ENCODE data around the gene TLR9. TPM values are rescaled to one million over a fixed set of nuclear protein-coding genes. Genes with fewer than 3 reads are reported as not detected.

TLR9 gene
- total RNA-seq, 2 donors from 2014 or later = 0.46 to 0.52 TPM

GRCh38 chr3:52248816-52249547 is 23.5 kb upstream of the TLR9 start:
- intact Hi-C loops (cut with DNase I) = no loop called here
- DNase-seq (ENCODE audit: low spot score) = peak; percentile 83

GRCh38 chr3:52248165-52248541 is 22.7 kb upstream of the TLR9 start:
- intact Hi-C loops (cut with DNase I) = no loop called here
- DNase-seq (ENCODE audit: low spot score) = no peak

DNA sequence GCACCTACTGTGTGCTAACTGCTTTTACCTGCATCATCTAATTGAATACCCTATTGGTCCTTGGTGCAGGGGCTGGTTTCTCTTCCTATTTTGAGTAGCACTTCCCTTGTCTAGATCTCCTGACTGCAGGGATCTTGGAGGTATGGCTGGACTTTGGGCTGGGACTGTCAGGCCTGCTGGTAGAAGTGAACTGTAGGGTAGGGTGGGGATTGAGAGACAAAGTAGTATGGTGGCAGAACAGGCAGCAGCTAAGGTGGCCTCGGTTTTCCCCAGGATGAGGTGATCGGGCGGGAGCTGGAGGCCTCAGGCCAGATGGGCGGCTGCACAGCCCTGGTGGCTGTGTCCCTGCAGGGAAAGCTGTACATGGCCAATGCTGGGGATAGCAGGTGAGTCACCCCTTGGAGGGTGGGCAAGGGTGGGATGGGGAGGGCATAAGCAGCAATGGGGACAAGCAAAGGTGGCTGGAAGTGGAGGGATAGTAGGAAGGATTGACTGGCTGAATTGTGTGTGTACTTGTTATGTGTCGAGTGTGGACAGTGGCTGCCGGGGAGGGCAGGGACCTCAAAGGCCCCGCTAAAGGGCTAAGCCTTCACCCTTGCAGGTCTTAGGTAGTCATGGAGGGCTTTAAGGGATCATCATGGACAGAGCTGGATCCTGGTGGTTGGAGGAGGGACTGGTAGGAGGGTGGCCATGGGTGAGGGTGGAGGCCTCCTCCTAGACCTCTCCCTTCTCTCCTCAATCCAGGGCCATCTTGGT is 22.1 kb upstream of the TLR9 start:
- DNase-seq (ENCODE audit: low spot score) = no peak
- intact Hi-C loops (cut with DNase I) = no loop called here

DNA sequence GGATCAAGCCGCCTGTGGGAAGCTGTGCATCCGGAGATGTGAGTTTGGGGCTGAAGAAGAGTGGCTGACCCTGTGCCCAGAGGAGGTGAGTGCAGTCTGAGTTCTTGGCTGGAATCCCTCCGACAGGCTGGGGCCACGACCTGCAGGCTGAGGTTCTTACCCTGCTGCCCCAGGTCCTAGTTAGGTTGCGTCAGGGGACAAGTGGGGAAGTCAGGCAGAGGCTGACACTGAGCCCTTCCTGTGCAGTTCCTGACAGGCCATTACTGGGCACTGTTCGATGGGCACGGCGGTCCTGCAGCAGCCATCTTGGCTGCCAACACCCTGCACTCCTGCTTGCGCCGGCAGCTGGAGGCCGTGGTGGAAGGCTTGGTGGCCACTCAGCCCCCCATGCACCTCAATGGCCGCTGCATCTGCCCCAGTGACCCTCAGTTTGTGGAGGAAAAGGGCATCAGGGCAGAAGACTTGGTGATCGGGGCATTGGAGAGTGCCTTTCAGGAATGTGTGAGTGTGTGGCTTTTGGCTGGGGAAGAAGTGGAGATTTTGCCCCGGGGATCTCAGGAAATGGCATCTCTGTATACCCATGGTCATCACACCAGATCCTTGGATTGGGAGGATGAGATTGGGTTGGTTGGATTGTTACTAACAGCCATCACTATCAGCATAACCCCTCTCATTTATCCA is 21.4 kb upstream of the TLR9 start:
- no peak for DNase-seq (ENCODE audit: low spot score)
- intact Hi-C loops (cut with DNase I) = no loop called here

DNA sequence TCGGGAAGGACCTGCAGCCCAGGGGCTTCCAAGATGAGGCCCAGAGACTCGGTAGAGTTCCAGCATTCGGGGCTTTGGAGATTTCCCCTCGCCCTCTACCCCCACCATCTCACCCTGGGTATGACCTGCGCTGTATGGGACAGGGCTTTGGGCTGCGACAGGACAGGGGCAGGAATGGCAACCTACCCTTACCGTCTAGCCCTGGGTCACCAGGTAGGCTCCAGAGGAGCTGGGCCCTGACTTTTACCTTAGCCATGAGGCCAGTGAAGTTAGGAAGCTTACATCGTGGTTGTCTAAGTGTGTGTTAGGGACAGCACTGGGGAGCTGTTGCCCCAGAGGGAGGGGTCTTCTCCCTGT is 20.8 kb upstream of the TLR9 start:
- intact Hi-C loops (cut with DNase I) = no loop called here
- DNase-seq (ENCODE audit: low spot score) = no peak

- intact Hi-C loops (cut with DNase I) = no loop called here
- no peak for DNase-seq (ENCODE audit: low spot score)
Observed at GRCh38 chr3:52245322-52246263, 20.1 kb upstream of the TLR9 start, which contains the start of gene PPM1M. TSS of gene PPM1M (plus strand) at chr3:52245759. CDS start at chr3:52245825, 66 bp downstream.

GRCh38 chr3:52243791-52244628 is 18.6 kb upstream of the TLR9 start:
- intact Hi-C loops (cut with DNase I) = loop anchor here in 1 of 2 donors (5.0 kb wide), 1 partner anchor 33 kb away; the partner anchor contains the start of gene WDR82

DNA sequence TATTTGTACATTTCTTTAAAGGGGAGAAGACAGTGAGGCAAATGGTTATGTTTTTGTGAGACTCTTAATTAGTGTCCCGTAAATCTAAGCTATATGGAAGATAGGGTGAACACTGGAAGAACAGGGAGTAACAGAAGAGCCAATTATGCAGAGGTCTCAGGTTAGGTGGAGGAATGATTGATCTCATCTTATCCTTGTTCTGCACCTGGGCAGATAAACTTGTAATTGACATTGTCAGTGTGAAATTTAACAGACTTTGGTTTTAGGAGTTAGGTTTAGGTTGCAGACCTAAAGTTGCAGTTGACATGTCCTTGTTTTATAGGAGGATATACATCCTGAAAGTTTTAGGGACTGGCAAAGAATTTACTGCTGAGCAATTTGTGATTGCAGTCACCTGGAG is 16.6 kb upstream of the TLR9 start:
- no peak for DNase-seq (ENCODE audit: low spot score)
- intact Hi-C loops (cut with DNase I) = loop anchor here in 1 of 2 donors (5.0 kb wide), 1 partner anchor 35 kb away; the partner anchor contains the start of gene WDR82

More at GRCh38 chr3:52243791-52244628, 18.6 kb upstream of the TLR9 start:
- DNase-seq (ENCODE audit: low spot score) = peak; percentile 85

- intact Hi-C loops (cut with DNase I) = loop anchor here in 1 of 2 donors (5.0 kb wide), 1 partner anchor 36 kb away; the partner anchor contains the start of gene WDR82
- DNase-seq (ENCODE audit: low spot score) = no peak
Observed at GRCh38 chr3:52240886-52241370, 15.5 kb upstream of the TLR9 start.

- peak; percentile 88 for DNase-seq (ENCODE audit: low spot score)
- intact Hi-C loops (cut with DNase I) = loop anchor here in 1 of 2 donors (5.0 kb wide), 1 partner anchor 37 kb away; the partner anchor contains the start of gene WDR82
Observed at GRCh38 chr3:52240059-52240885, 14.8 kb upstream of the TLR9 start.

DNA sequence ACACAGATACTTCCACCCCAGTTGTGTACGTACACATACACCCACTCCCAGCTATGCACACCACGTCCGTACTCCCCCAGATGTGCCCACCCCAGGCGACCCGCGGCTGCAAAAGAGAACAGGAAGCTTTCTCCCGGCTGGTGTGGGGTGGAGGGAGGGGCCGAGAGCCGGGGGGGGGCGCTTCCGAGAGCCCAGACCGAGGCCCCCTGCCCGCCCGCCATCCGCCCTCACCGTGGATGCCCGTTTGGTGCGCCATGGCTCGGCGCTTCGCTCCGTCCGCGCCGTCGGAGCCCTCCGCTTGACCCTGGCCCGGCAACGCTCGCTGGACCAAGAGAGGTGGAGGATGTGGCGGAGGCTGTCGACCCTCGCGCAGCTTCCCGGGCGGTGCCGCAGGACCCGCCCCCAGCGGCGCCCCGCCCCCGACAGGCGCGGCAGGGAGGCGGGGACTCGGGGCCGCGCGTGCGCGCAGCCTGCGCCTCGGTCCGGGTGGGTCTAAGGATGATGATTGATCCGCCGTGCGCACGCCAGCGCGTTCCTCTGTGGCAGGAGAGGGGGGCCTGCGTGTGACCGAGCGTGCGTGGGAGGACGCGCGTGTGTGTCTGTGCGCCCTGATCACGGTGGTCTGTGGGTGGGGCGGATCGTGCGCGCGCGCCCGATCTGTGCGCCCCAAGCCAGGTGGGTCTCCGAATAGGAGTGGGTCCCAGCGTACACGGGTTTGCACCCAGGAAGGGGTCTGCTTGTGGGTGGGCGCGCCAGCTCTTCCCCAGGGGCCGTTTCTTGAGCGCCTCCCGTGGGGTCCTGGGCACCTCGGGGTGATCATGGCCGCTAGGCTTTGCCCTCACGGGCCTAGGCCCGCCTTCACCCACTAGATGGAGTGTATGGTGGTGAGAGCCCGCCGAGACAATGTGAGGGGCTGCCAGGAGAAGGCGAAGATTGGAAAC is 13.6 kb upstream of the TLR9 start, which contains the start of gene TWF2:
Gene TWF2, minus strand, starts transcription at position 398 of the 941 bp plus-strand sequence. Its CDS starts 142 bp downstream, at position 256.
- peak; percentile 95 for DNase-seq (ENCODE audit: low spot score)
- intact Hi-C loops (cut with DNase I) = loop anchor here in 1 of 2 donors (5.0 kb wide), 1 partner anchor 48 kb away; the partner anchor contains the start of gene GLYCTK

GRCh38 chr3:52238193-52238760 is 12.8 kb upstream of the TLR9 start:
- intact Hi-C loops (cut with DNase I) = loop anchor here in 1 of 2 donors (5.0 kb wide), 1 partner anchor 49 kb away; the partner anchor contains the start of gene GLYCTK
- DNase-seq (ENCODE audit: low spot score) = peak; percentile 19

- intact Hi-C loops (cut with DNase I) = loop anchor here in 1 of 2 donors (5.0 kb wide), 1 partner anchor 50 kb away; the partner anchor contains the start of gene GLYCTK
- DNase-seq (ENCODE audit: low spot score) = peak; percentile 96
Observed at GRCh38 chr3:52237657-52238172, 12.3 kb upstream of the TLR9 start.

GRCh38 chr3:52237006-52237656 is 11.7 kb upstream of the TLR9 start:
- intact Hi-C loops (cut with DNase I) = loop anchor here in 1 of 2 donors (5.0 kb wide), 1 partner anchor 50 kb away; the partner anchor contains the start of gene GLYCTK
- DNase-seq (ENCODE audit: low spot score) = no peak
